GM21576 (cell line): ENCODE data around the gene SCYGR8.
"Not testable (repeated sequence)": the region's sequence is repeated elsewhere in the genome, so short reads cannot be mapped to it uniquely, and the experiment has no call there.

Source experiments
- ATAC-seq: cut with Tn5 transposase; IDR thresholded peaks from one replicate; pipeline ENCODE4 v1.9.1; 2021; ENCODE audit warnings: mild to moderate bottlenecking, moderate library complexity; ENCODE audit not compliant: unreplicated experiment

The SCYGR8 gene, protein sequence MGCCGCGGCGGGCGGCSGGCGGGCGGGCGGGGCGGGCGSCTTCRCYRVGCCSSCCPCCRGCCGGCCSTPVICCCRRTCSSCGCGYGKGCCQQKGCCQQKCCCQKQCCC

GRCh38 chr2:227745594-227745993 is at the start of gene SCYGR8:
SCYGR8 (plus strand) TSS chr2:227745894; CDS start chr2:227745894, 0 bp downstream.
- no peak for ATAC-seq

DNA sequence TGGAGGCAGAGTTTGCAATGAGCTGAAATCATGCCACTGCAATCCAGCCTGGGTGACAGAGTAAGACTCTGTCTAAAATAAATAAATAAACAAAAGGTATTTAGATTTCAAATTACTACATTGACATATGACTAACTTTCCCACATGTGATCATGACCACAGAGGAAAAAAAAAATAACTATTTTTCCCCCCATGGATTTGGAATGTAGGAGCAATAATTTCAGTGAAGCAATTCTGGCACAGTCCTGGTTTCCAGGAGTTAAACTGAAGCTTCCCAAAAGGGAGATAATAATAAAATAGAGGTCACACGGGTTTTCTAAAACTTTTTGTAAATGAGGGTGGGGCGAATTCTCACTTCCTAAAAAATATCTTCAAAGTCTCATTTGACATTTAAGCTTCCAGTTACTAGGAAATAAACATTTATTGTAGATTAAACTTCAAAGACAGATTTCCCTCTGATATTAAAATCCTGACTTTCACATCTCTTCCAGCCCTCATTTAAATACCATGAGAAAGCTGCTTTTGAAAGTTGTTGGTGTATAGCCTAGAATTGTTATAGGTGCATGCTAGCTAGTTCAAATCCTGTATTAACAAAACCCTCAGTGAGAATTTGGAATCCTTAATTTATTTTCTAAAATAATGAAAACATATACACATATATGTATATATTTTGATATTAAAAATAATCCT is 48.6 kb upstream of the SCYGR8 start:
- no peak for ATAC-seq

DNA sequence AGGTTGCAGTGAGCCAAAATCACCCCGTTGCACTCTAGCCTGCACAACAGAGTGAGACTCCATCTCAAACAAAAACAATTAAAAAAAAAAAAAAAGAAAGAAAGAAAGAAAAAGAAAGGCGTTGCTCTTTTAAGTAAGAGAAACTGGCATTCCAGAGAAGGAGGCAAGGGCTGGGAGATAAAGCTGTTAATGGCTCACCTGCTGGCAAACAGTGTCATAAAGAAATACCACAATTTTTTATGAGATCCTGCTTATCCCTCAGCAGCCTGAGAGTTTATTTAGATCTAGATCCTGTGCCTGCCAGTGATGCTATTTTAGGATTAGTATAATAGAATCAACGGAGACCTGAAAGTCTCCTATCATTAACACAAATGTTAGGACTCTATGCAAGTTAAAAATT is 44.1 kb upstream of the SCYGR8 start:
- ATAC-seq, result no peak

DNA sequence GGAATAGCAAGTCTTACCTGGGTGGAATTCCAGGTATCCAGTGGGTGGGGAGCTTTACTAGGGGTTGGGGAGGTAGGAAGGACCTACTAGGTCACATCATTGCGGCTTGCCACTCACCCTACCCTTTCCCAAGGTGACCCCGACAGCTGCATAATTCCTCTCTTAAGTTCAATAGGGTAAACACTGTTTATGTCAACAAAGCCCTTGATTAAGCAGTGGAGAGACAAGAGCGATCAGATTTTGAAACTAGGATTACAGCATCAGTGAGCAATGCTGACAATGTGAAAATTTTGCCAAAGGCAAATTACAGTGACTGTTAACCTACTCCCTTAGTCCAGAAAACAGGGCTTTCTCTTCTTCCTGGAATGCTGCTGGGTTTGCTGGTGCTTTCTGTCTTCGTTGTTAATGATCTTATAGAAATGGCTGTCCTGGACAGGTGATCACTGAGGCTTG is 42.4 kb upstream of the SCYGR8 start:
- ATAC-seq, result no peak

- ATAC-seq, result no peak
These were observed 41.7 kb upstream of the SCYGR8 start for GRCh38 chr2:227703961-227704360.

DNA sequence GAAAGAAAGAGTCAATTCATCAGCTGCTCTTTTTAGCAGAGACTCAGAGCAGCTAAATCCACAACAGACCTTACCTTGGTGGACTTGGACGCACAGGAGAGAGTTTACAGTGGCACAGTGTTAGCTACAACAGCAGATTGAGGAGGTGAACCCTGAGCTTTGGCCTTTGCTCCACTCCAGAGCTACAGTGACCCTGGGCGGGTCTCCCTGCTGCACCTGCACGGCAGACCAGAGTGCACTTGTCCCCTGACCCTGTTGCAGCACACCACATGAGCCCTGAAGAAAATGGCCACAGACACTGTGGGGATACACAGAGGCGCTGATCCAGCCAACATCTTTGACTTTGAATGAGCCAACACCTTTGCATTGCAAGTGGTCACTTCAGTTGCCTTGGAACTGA is 38.8 kb upstream of the SCYGR8 start:
- ATAC-seq, result no peak

DNA sequence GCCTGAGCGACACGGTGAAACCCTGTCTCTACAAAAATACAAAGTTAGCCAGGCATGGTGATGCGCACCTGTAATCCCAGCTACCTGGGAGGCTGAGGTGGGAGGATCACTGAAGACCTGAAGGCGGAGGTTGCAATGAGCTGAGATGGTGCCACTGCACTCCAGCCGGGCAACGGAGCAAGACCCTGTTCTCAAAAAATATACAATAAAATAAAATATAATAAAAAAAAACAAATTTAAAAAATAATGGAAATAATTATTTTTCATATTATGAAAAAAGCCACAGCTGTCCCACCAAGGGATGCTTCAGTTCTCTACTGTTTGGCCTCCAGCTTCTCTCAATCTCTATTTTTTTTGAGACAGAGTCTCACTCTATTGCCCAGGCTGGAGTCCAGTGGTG is 38.3 kb upstream of the SCYGR8 start:
- no peak for ATAC-seq

DNA sequence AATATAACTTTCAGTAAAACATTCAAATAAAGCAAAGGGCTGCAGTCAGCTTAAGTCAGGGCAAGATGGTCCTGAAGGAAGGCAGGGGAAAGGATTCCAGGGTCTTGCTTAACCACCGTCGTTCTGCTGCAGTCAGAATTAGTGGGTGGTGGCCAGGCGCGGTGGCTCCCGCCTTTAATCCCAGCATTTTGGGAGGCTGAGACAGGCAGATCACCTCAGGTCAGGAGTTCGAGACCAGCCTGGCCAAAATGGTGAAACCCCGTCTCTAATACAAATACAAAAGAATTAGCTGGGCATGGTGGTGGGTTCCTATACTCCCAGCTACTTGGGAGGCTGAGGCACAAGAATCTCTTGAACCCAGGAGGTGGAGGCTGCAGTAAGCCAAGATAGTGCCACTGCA is 34.7 kb upstream of the SCYGR8 start:
- no peak for ATAC-seq

DNA sequence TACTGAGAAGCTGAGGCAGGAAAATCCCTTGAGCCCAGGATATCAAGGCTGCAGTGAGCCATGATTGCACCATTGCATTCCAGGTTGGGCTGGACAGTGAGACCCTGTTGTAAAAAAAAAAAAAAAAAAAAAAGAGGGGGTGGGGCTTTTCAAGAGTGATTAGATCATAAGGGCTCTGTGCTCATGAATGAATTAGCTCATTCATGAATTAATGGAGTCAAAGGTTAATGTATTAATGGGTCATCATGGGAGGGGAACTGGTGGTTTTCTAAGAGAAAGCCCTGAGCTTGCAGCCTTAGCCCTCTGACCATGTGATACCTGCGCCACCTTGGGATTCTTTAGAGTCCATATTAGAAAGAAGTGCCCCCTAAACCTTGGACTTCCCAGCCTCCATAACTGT is 32.4 kb upstream of the SCYGR8 start:
- ATAC-seq, result no peak

DNA sequence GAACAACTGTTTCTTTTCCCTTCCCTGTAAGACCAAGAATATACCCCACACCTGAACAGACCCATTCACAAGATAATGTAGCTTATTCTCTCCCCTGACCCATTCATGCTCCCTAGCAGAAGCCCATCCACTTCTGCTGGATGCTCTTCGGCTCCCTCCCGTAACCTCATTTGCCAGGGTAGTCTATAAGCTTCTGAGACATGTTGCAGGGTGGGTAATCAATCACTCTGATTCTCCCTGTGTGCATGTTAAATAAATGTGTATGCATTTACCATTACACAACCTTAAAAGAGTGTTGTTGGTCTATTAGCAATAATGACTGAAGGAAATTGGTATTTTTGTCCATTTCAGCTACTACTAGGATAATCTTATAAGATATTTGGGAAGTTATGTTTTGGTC is 29.2 kb upstream of the SCYGR8 start:
- no peak for ATAC-seq

- no peak for ATAC-seq
These were observed 27.8 kb upstream of the SCYGR8 start, which contains the start of gene SLC19A3 for GRCh38 chr2:227717687-227718567. SLC19A3 (minus strand) TSS chr2:227718028; CDS start chr2:227702318, 15,710 bp downstream.

DNA sequence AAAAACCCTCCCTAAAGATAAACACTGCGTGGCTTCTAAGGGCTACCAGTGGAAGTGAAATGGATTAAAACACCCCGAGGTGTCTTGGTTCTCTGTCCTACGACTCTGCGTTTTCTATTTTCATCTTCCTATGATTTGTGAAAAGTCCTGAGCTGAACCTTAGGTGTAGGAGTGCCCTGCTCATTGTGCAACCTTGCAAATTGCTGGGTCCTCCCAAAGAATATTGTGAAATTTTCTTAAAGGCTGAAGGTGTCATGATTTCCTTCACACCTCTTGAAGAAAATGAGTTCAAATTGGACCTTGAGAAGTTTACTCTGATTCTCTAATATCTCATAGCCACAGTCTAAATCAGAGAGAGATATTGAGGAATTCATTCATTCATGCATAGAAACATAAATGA is 26.1 kb upstream of the SCYGR8 start:
- no peak for ATAC-seq

DNA sequence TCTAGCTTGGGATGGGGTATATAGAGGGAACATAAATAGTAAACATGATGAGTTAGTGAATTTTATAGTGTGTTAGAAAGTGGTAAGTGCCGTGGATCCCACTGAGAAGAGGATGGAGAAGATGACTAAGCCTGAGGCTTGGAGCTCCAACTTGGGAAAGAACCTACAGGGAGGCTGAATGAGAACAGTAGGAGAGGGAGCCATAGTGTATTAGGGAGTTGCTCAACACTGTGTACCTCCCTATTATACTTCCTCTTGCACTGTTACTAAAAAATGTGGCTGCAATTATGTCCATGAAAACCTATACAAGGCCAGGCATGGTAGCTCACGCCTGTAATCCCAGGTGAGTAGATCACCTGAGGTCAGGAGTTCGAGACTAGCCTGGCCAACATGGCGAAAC is 25.0 kb upstream of the SCYGR8 start:
- no peak for ATAC-seq

GRCh38 chr2:227722821-227723220 is 22.9 kb upstream of the SCYGR8 start:
- not testable (repeated sequence) for ATAC-seq

- no peak for ATAC-seq
These were observed 21.2 kb upstream of the SCYGR8 start, which contains the start of gene SCYGR6 for GRCh38 chr2:227724394-227725039. SCYGR6 (minus strand) TSS chr2:227724757; CDS start chr2:227724757, 0 bp downstream.

DNA sequence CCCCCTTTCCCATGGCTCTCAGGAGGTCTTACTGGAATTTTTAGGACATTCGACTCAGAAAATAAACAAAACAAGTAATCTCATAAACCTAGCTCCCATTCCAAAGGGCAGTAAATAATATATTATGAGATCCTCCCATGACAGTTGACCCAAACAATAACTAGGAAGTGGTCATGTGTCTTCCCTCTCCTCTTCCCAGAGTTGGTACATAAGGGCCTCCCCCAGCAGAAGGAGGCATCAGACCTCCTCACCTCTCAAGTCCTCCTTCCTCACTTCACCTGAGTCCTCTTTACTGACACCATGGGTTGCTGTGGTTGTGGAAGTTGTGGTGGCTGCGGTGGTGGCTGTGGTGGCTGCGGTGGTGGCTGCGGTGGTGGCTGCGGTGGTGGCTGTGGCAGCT is 17.7 kb upstream of the SCYGR8 start, which contains the start of gene SCYGR7:
Gene SCYGR7, plus strand, starts transcription at position 301 of the 400 bp plus-strand sequence. Its CDS starts 0 bp downstream, at position 301.
- ATAC-seq, result no peak

DNA sequence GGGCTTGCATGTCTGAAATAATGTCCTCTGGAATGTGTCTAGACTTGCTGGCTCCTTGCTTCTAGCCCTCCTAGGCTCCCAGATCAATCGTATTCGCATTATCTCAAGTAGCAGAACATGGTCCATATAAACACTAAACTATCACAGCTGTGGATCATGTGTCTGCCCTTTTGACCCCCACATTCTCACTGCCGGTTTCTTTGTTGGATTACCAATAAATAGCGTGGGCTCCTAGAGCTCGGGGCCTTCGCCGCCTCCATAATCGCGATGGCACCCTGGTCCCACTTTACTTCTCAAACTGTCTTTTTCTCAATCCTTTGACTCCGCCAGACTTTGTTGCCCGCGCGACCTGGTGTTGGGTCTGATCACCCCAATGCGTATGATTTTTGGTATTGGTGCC is 6.3 kb upstream of the SCYGR8 start:
- no peak for ATAC-seq

DNA sequence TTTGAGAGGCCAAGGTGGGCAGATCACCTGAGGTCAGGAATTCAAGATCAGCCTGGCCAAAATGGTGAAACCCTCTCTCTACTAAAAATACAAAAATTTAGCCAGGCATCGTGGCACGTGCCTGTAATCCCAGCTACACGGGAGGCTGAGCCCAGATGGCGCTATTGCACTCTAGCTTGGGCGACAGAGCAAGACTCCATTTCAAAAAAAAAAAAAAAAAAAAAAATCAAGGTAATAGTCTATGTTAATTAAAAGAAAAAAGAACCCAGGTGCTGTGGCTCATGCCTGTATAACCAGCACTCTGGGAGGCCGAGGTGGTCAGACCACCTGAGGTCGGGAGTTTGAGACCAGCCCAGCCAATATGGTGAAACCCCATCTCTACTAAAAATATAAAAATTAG is 5.0 kb upstream of the SCYGR8 start:
- ATAC-seq, result not testable (repeated sequence)

- ATAC-seq, result no peak
These were observed 2.4 kb downstream of the SCYGR8 start for GRCh38 chr2:227748079-227748478.

DNA sequence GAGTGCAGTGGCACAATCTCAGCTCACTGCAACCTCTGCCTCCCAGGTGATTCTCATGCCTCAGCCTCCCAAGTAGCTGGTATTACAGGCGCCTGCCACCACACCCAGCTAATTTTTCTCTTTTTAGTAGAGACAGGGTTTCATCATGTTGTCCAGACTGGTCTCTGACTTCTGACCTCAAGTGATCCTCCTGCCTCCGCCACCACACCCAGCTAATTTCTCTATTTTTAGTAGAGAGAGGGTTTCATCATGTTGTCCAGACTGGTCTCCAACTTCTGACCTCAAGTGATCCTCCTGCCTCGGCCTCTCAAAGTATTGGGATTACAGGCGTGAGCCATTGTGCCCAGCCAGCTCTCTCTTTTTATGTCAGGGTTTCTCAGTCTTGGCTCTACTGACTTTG is 10.6 kb downstream of the SCYGR8 start:
- ATAC-seq, result not testable (repeated sequence)
